ENCODE data around the gene EPGN. TPM values are rescaled to one million over a fixed set of nuclear protein-coding genes. Genes with fewer than 3 reads are reported as not detected.

Gene EPGN
- total RNA-seq, 1 donor from 2014 or later = not detected

DNA sequence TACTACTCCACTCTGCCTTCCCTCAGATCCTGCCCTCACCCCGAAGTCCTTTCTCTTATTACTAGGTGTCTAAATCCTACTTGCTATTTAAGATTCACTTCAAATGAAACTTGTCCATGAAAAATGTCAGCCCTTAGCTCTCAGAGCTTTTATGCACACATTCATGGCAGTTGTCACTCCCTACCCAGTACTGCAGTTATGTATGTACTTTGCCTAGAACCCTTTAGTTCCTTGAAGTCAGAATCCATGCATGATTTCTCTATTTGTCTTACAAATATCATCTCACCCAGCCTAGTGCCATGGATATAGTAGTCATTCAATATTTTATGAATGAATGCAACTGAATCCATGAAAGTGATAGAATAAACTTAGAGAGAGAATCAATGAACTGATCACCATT, 3.3 kb upstream of the EPGN start:
- intact Hi-C loops (cut with DNase I) = no loop called here
- no peak for DNase-seq (ENCODE audit: low spot score)

- intact Hi-C loops (cut with DNase I) = no loop called here
- no peak for DNase-seq (ENCODE audit: low spot score)
Measured at GRCh38 chr4:74307170-74307569, 1.1 kb upstream of the EPGN start.

DNA sequence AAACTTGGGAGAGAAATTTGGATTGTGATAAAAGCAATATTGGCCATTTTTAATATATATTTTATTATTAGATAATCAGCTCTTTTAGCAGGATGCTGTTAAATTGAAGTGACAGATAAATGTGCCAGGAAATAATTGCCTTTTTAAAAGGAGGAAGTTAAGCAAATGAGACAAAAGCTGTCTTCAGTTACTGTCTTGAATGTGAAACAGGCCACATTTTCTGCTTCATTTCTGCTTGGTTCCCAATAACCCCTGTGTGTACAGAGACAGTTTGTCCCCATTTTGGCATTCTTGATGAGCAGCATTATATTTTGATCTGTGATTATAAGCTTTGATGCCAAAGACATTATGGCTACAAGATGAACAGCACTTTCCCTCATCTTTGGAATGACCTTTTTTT, 953 bp downstream of the EPGN start:
- no peak for DNase-seq (ENCODE audit: low spot score)
- intact Hi-C loops (cut with DNase I) = no loop called here

DNA sequence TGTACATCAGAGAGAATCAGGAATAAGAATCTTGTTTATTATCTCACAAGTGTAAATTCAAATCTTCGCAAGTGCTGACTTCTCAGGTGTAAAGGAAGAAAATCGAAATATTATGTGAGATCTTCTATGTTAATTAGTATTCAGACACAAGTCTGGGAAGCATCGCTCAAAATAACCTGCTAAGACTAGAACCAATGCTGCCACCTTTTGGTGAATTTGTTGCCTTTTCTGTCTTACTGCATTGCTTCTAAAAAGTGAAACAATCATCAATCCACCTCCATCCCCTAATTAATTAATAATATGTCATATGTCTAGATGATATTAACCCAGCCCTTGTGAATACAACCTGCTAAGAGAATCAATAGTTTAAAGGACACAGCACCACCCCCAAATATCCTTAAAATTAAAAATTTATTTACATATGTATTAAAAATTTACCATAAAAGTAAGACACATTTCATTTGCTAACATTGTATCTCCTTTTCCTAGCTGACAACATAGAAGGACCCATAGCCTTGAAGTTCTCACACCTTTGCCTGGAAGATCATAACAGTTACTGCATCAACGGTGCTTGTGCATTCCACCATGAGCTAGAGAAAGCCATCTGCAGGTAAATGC, 3.5 kb downstream of the EPGN start:
- intact Hi-C loops (cut with DNase I) = loop anchor here (2.0 kb wide), 2 partner anchors 83 to 123 kb away; no protein-coding TSS in a partner anchor
- DNase-seq (ENCODE audit: low spot score) = no peak

DNA sequence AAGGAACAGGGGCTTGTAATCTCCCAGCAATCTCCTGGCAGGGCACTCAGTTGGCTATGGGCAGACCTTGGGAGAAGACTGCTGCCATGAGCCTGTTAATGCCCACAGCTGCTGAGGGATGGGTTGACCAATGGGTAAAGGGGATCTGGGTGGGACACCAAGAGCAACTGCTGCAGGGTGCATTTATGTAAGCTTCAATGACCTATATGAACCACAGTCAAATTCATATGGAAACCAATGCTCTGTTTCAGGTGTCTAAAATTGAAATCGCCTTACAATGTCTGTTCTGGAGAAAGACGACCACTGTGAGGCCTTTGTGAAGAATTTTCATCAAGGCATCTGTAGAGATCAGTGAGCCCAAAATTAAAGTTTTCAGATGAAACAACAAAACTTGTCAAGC, 6.1 kb downstream of the EPGN start:
- intact Hi-C loops (cut with DNase I) = no loop called here
- DNase-seq (ENCODE audit: low spot score) = no peak

DNA sequence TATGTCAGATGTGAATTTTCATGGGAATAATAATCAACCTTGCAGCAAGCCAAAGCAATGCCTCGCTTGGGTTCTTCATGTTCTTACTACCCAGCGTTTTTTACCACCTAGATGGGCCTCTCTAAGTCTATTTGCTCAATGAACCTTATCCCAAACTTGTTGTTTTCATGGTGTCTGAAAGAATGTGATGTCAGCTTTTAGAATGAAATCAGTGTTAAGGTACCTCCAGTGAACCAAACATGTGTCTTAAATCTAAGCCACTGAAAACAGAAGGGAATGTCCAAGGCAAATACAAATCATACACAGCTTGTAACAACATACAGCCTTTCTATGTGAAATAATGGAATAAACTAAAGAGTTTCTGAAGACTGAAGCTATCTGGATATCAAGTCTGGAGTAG, 6.7 kb downstream of the EPGN start:
- intact Hi-C loops (cut with DNase I) = no loop called here
- DNase-seq (ENCODE audit: low spot score) = no peak

DNA sequence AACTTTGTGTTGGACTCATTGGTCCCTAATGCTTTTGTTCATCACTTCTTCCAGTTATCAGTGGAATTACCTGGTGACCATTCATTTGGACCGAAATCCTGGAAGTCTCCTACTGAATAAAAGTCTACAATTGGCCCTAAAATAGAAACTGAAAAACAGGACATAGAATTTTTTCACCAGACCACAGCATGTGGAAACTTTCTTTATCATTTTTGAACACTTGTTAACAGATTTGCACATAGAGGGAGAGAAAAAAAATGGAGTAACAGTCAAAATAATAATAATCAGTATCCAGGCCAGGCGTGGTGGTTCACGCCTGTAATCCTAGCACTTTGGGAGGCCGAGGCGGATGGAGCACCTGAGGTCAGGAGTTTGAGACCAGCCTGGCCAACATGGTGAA, 7.1 kb downstream of the EPGN start:
- intact Hi-C loops (cut with DNase I) = no loop called here
- DNase-seq (ENCODE audit: low spot score) = no peak

DNA sequence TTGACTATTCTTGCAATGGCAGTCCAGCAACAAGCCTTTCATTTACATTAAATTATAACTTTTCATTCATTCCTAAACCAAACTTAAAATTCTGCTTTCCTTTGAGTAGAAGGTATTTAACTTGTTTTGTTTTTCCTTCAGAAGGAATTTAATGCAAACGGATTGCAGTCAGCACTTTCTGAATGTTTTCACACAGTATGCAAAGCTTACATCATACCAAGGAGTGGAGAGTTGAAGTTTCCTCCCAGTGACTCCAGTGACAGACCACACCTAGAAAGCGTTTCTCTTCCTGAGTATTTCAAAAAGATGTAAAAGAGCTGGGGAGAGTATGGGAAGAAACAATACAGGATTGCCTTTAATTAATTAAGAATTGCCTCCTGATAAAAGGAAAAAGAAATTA, 8.1 kb downstream of the EPGN start:
- intact Hi-C loops (cut with DNase I) = no loop called here
- DNase-seq (ENCODE audit: low spot score) = no peak

GRCh38 chr4:74317616-74318246, 9.5 kb downstream of the EPGN start:
- intact Hi-C loops (cut with DNase I) = no loop called here
- DNase-seq (ENCODE audit: low spot score) = no peak

- no peak for DNase-seq (ENCODE audit: low spot score)
- intact Hi-C loops (cut with DNase I) = no loop called here
Measured at GRCh38 chr4:74318276-74318675, 10.0 kb downstream of the EPGN start.

- DNase-seq (ENCODE audit: low spot score) = no peak
- intact Hi-C loops (cut with DNase I) = no loop called here
Measured at GRCh38 chr4:74319470-74319869, 11.2 kb downstream of the EPGN start.

GRCh38 chr4:74320559-74321118, 12.4 kb downstream of the EPGN start:
- DNase-seq (ENCODE audit: low spot score) = no peak
- intact Hi-C loops (cut with DNase I) = loop anchor here (2.0 kb wide), 1 partner anchor 350 kb away; no protein-coding TSS in a partner anchor

- intact Hi-C loops (cut with DNase I) = no loop called here
- DNase-seq (ENCODE audit: low spot score) = no peak
Measured at GRCh38 chr4:74322301-74322700, 14.0 kb downstream of the EPGN start.

DNA sequence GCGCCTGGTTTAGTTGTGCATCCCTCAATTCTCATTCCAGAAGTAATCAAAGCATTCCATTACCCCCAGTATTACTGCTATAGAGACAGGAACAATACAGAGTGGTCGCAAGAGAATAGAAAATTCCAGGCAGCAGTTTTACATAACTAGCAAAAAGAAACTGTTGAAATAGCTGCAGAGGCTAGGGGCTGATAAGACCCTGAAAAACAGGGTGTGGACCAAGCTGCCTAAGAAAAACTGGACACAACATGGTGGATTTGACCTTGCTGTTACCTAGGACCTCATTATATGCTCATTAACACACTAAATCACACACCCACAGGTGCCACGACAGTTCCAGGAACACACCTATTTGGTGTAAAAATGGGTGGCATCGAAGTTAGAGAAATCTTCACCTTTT, 15.4 kb downstream of the EPGN start:
- intact Hi-C loops (cut with DNase I) = no loop called here
- no peak for DNase-seq (ENCODE audit: low spot score)

DNA sequence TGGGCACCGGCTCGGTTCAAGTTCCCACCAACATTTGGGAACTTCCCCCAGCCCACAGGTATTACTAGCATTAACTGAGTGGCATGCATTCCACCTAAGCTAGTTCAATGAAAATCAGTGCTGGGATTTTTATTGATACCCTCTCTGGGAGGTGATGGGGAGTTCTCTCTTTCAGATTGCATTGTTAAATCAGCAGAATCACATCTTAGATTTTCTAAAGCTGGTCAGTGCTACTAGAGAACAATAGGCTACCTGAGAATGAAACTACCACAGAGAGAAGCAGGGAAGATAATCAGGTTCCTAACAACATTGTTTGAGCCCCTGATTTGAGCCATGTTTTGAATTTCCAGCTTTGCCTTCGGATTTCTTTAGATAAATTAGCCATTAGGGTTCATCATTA, 16.0 kb downstream of the EPGN start:
- DNase-seq (ENCODE audit: low spot score) = no peak
- intact Hi-C loops (cut with DNase I) = no loop called here

GRCh38 chr4:74325886-74326285, 17.6 kb downstream of the EPGN start:
- intact Hi-C loops (cut with DNase I) = no loop called here
- no peak for DNase-seq (ENCODE audit: low spot score)

DNA sequence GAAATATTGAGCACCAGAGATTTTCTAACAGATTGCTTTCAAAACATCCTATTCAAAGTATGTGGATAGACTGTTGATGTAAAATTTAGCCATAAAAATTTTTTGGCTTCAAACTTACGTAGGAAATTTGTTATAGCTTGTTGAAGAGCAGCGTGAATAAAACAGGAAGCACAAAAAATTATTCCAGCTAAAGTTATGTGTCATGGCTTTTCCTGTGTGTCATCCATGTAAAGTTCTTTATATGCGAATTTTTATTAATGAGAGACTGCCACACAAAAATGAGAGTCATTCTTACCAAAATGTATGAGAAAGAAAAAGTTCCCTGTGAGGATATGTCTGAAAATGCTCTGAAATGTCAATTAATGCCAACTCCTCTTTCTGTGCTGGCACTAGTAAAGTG, 19.5 kb downstream of the EPGN start:
- intact Hi-C loops (cut with DNase I) = no loop called here
- DNase-seq (ENCODE audit: low spot score) = no peak

DNA sequence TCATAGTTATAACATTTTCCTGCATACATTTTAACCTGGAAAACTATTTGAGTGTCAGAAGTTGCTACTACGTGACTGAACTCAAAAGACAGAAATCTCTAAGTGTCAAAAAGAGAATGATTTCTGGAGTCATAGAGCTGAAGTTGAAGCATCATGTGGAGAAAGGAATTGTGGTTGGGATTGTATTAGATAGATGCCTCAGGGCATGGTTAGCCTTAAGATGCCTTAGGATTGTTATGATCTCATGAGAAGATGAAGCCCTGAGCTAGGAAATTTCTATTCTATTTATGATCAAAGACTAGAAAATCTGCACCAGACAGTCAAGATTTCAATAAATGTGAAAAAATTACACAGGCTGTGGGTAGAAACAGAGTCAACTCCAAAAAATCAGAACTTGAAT, 20.2 kb downstream of the EPGN start:
- intact Hi-C loops (cut with DNase I) = no loop called here
- no peak for DNase-seq (ENCODE audit: low spot score)

- no peak for DNase-seq (ENCODE audit: low spot score)
- intact Hi-C loops (cut with DNase I) = no loop called here
Measured at GRCh38 chr4:74329307-74329706, 21.0 kb downstream of the EPGN start.

GRCh38 chr4:74330295-74330750, 22.1 kb downstream of the EPGN start:
- intact Hi-C loops (cut with DNase I) = no loop called here
- no peak for DNase-seq (ENCODE audit: low spot score)

DNA sequence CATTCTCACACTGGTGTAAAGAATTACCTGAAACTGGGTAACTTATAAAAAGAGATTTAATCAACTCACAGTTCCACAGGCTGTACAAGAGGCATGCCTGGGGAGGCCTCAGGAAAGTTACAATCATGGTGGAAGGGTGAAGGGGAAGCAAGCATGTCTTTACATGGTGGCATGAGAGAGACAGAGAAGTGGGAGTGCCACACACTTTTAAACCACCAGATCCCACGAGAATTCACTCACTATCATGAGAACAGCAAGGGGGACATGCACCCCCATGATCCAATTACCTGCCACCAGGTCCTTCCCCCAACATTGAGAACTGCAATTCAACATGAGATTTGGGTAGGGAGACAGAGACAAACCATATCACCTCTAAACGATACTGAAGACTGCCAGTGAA, 23.0 kb downstream of the EPGN start:
- DNase-seq (ENCODE audit: low spot score) = no peak
- intact Hi-C loops (cut with DNase I) = no loop called here
